Spleen (tissue), 7 donors: ENCODE measurements around the gene NEDD4.

Experiments
- POLR2AphosphoS5 ChIP-seq, 3 donors: sonication (generic); formaldehyde crosslinking; IDR thresholded peaks; one replicate each; pipeline ENCODE4 v1.5.1; 2017; ENCODE audit warnings: antibody characterized with exemption in 3 of 3
- TF ChIP-seq, protein P1 (sequence below), 11 experiments: fragments of 200-600 bp in 7 of 11; fragments of 450-650 bp in 4 of 11; sonication (generic) in 4 of 11; IDR thresholded peaks in 8 of 11; conservative IDR thresholded peaks in 3 of 11; 1 replicate in 7 of 11; 2 replicates in 4 of 11; pipeline versions ENCODE4 v1.4.0 to v1.8.0; 2016 to 2021; ENCODE audit warnings: antibody characterized with exemption in 11 of 11, inconsistent platforms in 4 of 11, mild to moderate bottlenecking in 1 of 11
- donor health status: DM: no; HTN: no; CAD: no; lungs with moderate emphysema.
- donor health status: DM: no; HTN: no; CAD: no.
- donor health status: DM: no; HTN: no; CAD: no.

DNA sequence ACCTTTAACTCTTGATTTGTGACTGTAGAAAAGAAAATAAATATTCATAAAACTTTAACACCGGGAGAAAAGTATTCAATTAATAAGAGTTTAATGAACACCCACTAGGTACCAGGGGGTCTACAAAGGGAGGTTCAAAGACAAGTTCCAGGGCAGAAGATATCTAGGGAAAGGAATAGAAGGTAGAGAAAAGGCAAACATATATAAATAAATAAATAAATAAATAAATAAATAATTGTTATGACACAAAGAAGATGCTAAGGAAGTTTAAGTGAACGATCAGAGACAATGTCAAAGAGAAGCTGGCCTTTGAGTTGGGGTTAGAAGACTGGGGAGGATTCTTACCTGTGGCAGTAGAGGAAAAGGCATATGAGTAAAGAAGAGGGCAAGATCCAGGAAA, 123.8 kb downstream of the NEDD4 start:
- TF ChIP-seq POLR2AphosphoS5 (IDR thresholded peaks at IDR 0.05): no peak
- TF ChIP-seq, protein P1, sequence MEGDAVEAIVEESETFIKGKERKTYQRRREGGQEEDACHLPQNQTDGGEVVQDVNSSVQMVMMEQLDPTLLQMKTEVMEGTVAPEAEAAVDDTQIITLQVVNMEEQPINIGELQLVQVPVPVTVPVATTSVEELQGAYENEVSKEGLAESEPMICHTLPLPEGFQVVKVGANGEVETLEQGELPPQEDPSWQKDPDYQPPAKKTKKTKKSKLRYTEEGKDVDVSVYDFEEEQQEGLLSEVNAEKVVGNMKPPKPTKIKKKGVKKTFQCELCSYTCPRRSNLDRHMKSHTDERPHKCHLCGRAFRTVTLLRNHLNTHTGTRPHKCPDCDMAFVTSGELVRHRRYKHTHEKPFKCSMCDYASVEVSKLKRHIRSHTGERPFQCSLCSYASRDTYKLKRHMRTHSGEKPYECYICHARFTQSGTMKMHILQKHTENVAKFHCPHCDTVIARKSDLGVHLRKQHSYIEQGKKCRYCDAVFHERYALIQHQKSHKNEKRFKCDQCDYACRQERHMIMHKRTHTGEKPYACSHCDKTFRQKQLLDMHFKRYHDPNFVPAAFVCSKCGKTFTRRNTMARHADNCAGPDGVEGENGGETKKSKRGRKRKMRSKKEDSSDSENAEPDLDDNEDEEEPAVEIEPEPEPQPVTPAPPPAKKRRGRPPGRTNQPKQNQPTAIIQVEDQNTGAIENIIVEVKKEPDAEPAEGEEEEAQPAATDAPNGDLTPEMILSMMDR (IDR thresholded peaks at IDR 0.05 in 8 of 11, conservative IDR thresholded peaks at IDR 0.05 in 3 of 11): no peak
